SU-DHL-6 (cell line): ENCODE data around the gene LHX4.

Experiments used
- EZH2phosphoT487 ChIP-seq: fragments of 200-600 bp; sonication (generic), shearing (Covaris generic); conservative IDR thresholded peaks from 2 replicates; pipeline ENCODE4 v1.6.1; 2018; ENCODE audit warnings: mild to moderate bottlenecking, antibody characterized with exemption, low read length, moderate library complexity, mixed read lengths
- TF ChIP-seq, protein P1 (sequence below): fragments of 200-600 bp; sonication (generic); IDR thresholded peaks from one replicate; pipeline ENCODE4 v1.5.1; 2017; ENCODE audit warnings: antibody characterized with exemption, mild to moderate bottlenecking, low read length, moderate library complexity; ENCODE audit not compliant: insufficient read depth, poor library complexity, severe bottlenecking

DNA sequence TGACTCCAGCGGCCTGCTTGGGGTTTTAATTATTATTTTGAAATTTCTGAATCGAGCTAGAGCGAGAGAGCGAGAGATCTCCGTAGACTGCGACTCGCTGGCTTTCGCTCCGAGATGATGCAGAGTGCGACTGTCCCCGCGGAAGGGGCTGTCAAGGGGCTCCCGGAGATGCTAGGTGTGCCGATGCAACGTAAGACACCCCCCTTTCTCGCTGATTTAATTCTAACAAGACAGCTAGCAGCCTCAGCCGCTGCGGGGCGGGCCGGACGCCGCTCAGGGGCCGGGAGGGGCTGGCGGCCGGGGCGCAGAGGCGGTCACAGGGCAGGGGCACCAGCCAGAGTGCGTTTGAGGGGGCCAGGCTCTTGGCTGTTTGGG is 339 bp downstream of the LHX4 start:
- TF ChIP-seq, protein P1, sequence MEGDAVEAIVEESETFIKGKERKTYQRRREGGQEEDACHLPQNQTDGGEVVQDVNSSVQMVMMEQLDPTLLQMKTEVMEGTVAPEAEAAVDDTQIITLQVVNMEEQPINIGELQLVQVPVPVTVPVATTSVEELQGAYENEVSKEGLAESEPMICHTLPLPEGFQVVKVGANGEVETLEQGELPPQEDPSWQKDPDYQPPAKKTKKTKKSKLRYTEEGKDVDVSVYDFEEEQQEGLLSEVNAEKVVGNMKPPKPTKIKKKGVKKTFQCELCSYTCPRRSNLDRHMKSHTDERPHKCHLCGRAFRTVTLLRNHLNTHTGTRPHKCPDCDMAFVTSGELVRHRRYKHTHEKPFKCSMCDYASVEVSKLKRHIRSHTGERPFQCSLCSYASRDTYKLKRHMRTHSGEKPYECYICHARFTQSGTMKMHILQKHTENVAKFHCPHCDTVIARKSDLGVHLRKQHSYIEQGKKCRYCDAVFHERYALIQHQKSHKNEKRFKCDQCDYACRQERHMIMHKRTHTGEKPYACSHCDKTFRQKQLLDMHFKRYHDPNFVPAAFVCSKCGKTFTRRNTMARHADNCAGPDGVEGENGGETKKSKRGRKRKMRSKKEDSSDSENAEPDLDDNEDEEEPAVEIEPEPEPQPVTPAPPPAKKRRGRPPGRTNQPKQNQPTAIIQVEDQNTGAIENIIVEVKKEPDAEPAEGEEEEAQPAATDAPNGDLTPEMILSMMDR: no peak
- TF ChIP-seq EZH2phosphoT487: no peak
